Measurements from ENCODE around the gene ALG14. TPM values are rescaled to one million over a fixed set of nuclear protein-coding genes. Genes with fewer than 3 reads are reported as not detected.

ALG14 gene
- total and polyA plus RNA-seq, 2 of the 4 experiments (the other 2 are of a cell fraction) = 1.7 to 2.0 TPM

DNA sequence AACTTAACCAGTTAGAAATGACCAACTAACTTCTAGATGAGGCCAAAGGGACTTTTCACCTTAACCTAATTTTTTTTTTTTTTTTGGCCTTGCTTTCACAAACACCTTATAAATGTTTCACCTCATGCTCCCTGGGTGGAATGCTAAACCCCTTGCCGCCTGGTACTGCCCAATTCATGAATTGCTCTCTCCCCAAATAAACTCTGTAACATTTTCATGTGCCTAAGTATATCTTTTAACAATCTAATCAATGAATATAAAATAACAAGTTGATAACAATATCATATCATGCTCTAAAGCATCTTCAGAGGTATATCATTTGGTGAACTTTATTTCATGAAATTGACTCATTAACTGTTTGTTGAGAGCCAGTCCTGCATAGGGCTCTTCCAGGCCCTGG is 134.9 kb downstream of the ALG14 start:
- Histone ChIP-seq H2BK20ac (ENCODE audit: low read depth, low read length) (peak overlapping the region; percentile 55; the same call in 1 of the 2 replicates), H3K4me3 (ENCODE audit: insufficient read depth, low read depth, low read length) (no peak overlapping the region), H3K9me1 (ENCODE audit: insufficient read depth, low read length) (peaks cover 7% of the 10 kb centered on the region), H2AK9ac (replicated peaks; ENCODE audit: low read depth, low read length, poor library complexity) (no peak overlapping the region), H3K18ac (ENCODE audit: low read depth, low read length) (no peak overlapping the region; the same call in 1 of the 2 replicates), H3K14ac (replicated peaks; ENCODE audit: low read depth, low read length) (peak overlapping the region; percentile 27), H3K9me3 (ENCODE audit: control insufficient read depth, insufficient read depth, low read length) (no peaks in the 10 kb centered on the region), H3K23ac (ENCODE audit: low read depth, low read length) (peak overlapping the region; percentile 45; the same call in 1 of the 2 replicates), H2BK15ac (ENCODE audit: low read depth, low read length) (0 out of 3 replicates have a peak overlapping the region, but pooled peaks have one; percentile 85), H2BK5ac (ENCODE audit: low read depth, low read length, poor library complexity, severe bottlenecking) (peak overlapping the region; percentile 17), H3K56ac (ENCODE audit: extremely low read depth, insufficient read depth, low read length) (no peak overlapping the region), H3K4me1 (ENCODE audit: control insufficient read depth, insufficient read depth, low read length) (peaks cover 8% of the 10 kb centered on the region), H2AK5ac (ENCODE audit: low read depth, low read length) (peak overlapping the region; percentile 92; the same call in 1 of the 2 replicates), H4K91ac (ENCODE audit: insufficient read depth, low read depth, low read length) (0 out of 2 replicates have a peak overlapping the region, but pooled peaks have one; percentile 20), H3K9ac (ENCODE audit: low read depth, low read length) (no peak overlapping the region), H4K8ac (ENCODE audit: low read depth in 2 of 2, low read length in 2 of 2) (no peak overlapping the region), H3K36me3 (ENCODE audit: control insufficient read depth, insufficient read depth, low read length) (no peaks in the 10 kb centered on the region), H2BK120ac (ENCODE audit: low read depth, low read length) (peak overlapping the region; percentile 63; the same call in 1 of the 2 replicates), H2AFZ (replicated peaks; ENCODE audit: low read length, poor library complexity) (no peak overlapping the region), H3K4me2 (ENCODE audit: low read depth, low read length) (no peak overlapping the region), H3K4ac (ENCODE audit: low read depth, low read length) (peak overlapping the region; percentile 41), H3K27ac (ENCODE audit: insufficient read depth, low read length) (no peak overlapping the region), H3K79me1 (ENCODE audit: low read depth in 1 of 2, low read length in 2 of 2) (peaks cover 0 to 7% of the 10 kb centered on the region in 2 experiments; a peak in 1 of 4 replicates), H4K20me1 (ENCODE audit: insufficient read depth, low read length) (no peaks in the 10 kb centered on the region), H3K27me3 (ENCODE audit: control insufficient read depth, insufficient read depth, low read length) (no peaks in the 10 kb centered on the region), H4K5ac (ENCODE audit: low read depth, low read length) (no peak overlapping the region)
- intact Hi-C loops (cut with micrococcal nuclease) = no loop called here
- no CpG with 5 or more reads among the region's 1 CpG for WGBS, 2 experiments (ENCODE audit: extremely low coverage in 2 of 2, insufficient read length in 1 of 2)
- dilution Hi-C loops (cut with HindIII; ENCODE audit: low sequenced_read_pairs, unreplicated experiment) = no loop called here
- in situ Hi-C loops (cut with MboI; ENCODE audit: low sequenced_read_pairs) = no loop called here
- no peak for TF ChIP-seq POLR2A (IDR thresholded peaks at IDR 0.05; ENCODE audit: low read depth, low read length)
- TF ChIP-seq, protein P1, sequence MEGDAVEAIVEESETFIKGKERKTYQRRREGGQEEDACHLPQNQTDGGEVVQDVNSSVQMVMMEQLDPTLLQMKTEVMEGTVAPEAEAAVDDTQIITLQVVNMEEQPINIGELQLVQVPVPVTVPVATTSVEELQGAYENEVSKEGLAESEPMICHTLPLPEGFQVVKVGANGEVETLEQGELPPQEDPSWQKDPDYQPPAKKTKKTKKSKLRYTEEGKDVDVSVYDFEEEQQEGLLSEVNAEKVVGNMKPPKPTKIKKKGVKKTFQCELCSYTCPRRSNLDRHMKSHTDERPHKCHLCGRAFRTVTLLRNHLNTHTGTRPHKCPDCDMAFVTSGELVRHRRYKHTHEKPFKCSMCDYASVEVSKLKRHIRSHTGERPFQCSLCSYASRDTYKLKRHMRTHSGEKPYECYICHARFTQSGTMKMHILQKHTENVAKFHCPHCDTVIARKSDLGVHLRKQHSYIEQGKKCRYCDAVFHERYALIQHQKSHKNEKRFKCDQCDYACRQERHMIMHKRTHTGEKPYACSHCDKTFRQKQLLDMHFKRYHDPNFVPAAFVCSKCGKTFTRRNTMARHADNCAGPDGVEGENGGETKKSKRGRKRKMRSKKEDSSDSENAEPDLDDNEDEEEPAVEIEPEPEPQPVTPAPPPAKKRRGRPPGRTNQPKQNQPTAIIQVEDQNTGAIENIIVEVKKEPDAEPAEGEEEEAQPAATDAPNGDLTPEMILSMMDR (conservative IDR thresholded peaks at IDR 0.05; ENCODE audit: low read depth, low read length) = no peak
- TF ChIP-seq, protein P2, sequence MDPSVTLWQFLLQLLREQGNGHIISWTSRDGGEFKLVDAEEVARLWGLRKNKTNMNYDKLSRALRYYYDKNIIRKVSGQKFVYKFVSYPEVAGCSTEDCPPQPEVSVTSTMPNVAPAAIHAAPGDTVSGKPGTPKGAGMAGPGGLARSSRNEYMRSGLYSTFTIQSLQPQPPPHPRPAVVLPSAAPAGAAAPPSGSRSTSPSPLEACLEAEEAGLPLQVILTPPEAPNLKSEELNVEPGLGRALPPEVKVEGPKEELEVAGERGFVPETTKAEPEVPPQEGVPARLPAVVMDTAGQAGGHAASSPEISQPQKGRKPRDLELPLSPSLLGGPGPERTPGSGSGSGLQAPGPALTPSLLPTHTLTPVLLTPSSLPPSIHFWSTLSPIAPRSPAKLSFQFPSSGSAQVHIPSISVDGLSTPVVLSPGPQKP (IDR thresholded peaks at IDR 0.05; ENCODE audit: borderline replicate concordance, low read depth, low read length) = no peak
- TF ChIP-seq RFX5 (IDR thresholded peaks at IDR 0.05; ENCODE audit: low read depth, low read length) = no peak
- TF ChIP-seq MAFK (IDR thresholded peaks at IDR 0.05; ENCODE audit: low read depth, low read length) = no peak
- TF ChIP-seq SMC3 (IDR thresholded peaks at IDR 0.05; ENCODE audit: low read depth, low read length) = no peak
- TF ChIP-seq, protein P3, sequence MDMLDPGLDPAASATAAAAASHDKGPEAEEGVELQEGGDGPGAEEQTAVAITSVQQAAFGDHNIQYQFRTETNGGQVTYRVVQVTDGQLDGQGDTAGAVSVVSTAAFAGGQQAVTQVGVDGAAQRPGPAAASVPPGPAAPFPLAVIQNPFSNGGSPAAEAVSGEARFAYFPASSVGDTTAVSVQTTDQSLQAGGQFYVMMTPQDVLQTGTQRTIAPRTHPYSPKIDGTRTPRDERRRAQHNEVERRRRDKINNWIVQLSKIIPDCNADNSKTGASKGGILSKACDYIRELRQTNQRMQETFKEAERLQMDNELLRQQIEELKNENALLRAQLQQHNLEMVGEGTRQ (IDR thresholded peaks at IDR 0.05; ENCODE audit: low read depth, low read length) = no peak
- no peak for TF ChIP-seq MXI1 (IDR thresholded peaks at IDR 0.05; ENCODE audit: borderline replicate concordance, low read depth, low read length)
- no peak for TF ChIP-seq CEBPB (IDR thresholded peaks at IDR 0.05; ENCODE audit: low read depth, low read length)
- TF ChIP-seq MAZ (IDR thresholded peaks at IDR 0.05; ENCODE audit: borderline replicate concordance, low read depth, low read length) = no peak
- no peak for TF ChIP-seq NFE2L2 (IDR thresholded peaks at IDR 0.05; ENCODE audit: low read depth, low read length)
- DNase-seq (no peak), ATAC-seq (ENCODE audit: low read depth) (no peak)
- ChIA-PET CTCF (no interaction called here), POLR2A (ENCODE audit: unreplicated experiment) (no interaction called here)
- no TSS peak for BruUV-seq (replicated peaks)
